Kasumi-1 (cell line): ENCODE data around the gene PES1.
"Not testable (repeated sequence)": the region's sequence is repeated elsewhere in the genome, so short reads cannot be mapped to it uniquely, and the experiment has no call there.

Experiments
- DNase-seq, 2 experiments: peaks; one replicate each; lab custom pipeline; 2025; lab: John Stamatoyannopoulos, UW

The PES1 gene

DNA sequence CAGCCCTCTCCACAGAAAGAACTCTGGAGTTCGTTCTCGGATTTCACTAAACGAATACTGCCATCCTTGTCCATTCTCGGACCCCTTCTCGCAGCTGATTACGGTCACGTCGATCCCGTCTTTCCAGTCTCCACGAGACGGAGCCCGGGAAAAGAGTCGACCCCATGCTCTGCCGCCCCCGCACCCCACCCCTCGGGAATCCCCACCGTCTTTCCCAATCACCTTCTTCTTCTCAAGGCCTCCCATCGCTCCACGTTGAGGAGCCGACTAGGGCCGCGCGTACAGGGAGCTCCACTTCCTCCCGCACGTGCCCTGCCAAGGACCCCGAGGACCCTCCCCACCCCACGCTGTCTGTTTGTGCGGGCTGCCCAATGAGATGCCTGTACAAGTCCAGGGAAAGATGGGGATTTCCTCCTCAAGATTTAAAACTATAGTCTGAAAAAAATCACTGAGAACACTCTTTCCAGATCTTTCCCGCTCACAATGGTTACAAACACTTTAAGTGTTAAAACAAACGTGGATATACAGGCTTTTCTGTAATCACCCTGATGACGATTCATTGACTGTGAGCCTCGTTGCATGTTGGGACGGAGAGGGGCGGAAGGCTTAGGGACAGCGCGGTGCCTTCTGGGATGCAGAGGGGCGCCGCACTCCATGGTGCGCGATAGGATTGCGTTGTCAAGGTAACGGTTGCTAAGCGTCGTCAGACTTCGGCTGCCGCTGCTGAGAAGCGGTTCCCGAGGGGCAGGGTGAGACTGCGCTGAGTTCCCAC is at the start of gene PES1:
Gene PES1, minus strand, starts transcription at position 323 of the 772 bp plus-strand sequence. Its CDS starts 77 bp downstream, at position 246.
- DNase-seq = peak; percentile 97

GRCh38 chr22:30640839-30641430 is 49.2 kb upstream of the PES1 start:
- no peak for DNase-seq

DNA sequence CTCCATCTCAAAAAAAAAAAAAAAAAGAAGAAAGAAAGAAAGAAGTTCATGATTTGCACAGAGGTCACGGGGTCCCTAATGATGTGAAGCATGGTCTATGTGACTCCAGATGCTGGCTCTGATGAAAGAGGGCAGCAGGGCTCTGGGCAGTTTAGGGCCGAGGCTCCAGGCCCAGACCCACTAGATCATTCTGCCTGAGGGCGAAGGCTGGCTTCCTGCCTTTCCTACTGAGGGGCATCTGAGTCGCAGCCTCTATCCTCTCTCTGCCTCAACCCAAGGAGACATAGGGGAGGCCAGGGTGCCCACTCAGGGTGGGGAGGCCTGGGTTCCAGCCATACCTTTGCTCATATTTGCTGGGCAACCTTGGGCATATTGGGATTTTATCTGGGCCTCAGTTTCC is 48.7 kb upstream of the PES1 start:
- DNase-seq = no peak

- no peak for DNase-seq
These were observed 46.0 kb upstream of the PES1 start for GRCh38 chr22:30637701-30638114.

DNA sequence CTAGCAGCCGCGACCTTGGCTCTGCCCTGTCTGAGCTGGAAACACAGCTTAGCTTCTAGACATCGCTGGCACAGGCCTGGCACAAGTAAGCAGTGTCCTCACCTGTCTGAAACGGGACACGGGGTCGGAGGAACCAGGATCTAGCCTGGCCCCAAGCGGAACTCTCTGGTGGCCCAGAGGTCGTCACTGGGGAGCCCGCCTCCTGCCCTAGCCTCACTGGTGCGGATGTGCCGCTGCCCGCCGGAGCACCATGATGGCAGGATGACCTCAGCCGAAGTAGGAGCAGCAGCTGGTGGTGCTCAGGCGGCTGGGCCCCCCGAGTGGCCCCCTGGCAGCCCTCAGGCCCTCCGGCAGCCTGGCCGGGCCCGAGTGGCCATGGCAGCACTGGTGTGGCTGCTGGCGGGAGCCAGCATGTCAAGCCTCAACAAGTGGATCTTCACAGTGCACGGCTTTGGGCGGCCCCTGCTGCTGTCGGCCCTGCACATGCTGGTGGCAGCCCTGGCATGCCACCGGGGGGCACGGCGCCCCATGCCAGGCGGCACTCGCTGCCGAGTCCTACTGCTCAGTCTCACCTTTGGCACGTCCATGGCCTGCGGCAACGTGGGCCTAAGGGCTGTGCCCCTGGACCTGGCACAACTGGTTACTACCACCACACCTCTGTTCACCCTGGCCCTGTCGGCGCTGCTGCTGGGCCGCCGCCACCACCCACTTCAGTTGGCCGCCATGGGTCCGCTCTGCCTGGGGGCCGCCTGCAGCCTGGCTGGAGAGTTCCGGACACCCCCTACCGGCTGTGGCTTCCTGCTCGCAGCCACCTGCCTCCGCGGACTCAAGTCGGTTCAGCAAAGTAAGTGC is 44.7 kb upstream of the PES1 start:
- no peak for DNase-seq

- DNase-seq = peak; percentile 57 to 65
These were observed 43.8 kb upstream of the PES1 start, which contains the start of gene SLC35E4 for GRCh38 chr22:30635273-30636225. Gene SLC35E4 (plus strand): TSS chr22:30635781. CDS start chr22:30636451, 670 bp downstream.

- peak; percentile 78 to 79 for DNase-seq
These were observed 42.9 kb upstream of the PES1 start for GRCh38 chr22:30634471-30635233.

DNA sequence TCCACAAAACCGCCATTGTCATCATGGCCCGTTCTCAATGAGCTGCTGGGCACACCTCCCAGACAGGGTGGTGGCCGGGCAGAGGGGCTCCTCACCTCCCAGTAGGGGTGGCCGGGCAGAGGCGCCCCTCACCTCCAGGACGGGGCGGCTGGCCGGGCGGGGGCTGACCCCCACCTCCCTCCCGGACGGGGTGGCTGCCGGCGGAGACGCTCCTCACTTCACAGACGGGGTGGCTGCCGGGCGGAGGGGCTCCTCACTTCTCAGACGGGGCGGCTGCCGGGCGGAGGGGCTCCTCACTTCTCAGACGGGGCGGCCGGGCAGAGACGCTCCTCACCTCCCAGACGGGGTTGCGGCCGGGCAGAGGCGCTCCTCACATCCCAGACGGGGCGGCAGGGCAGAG is 39.8 kb upstream of the PES1 start:
- DNase-seq = not testable (repeated sequence)

DNA sequence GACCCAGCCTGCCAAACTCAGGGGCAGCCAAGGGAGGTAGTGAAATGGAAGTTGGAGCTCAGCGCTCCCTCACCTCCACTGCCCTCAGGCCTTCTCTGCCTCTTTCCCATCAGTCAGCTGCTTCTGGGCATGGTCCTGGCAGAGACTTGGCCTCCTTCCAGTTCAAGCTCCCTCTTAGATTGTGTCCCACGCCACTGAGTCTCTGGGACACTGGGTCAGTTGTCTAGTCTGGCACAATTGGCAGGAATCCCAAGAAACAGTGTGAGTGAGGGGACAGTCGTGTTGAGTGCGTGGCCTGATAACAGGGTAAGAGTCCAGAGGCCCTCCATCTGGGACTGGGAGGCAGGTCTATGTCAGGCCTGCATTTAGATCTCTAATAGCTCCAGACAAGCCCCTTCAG is 36.8 kb upstream of the PES1 start:
- no peak for DNase-seq

GRCh38 chr22:30627471-30627870 is 35.8 kb upstream of the PES1 start:
- no peak for DNase-seq

DNA sequence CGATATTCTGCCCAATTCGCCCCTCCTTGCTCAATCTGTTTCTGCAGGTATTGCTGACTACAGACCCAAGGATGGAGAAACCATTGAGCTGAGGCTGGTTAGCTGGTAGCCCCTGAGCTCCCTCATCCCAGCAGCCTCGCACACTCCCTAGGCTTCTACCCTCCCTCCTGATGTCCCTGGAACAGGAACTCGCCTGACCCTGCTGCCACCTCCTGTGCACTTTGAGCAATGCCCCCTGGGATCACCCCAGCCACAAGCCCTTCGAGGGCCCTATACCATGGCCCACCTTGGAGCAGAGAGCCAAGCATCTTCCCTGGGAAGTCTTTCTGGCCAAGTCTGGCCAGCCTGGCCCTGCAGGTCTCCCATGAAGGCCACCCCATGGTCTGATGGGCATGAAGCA is 34.7 kb upstream of the PES1 start:
- no peak for DNase-seq

- not testable (repeated sequence) for DNase-seq
These were observed 28.2 kb upstream of the PES1 start for GRCh38 chr22:30619909-30620308.

DNA sequence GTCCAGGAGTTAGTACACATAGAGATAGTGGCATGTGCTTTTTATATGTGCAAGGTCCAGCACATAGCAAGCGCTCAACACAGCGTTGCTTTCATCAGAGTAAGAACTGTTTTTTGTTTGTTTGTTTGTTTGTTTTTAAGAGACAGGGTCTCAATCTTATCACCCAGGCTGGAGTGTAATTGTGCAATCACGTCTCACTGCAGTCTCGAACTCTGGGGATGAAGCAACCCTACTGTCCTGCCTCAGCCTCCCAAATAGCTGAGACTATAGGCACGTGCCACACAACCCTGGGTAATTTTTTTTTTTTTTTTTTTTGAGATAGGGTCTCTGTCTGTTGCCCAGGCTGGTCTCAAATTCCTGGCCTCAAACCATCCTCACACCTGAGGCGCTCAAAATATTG is 26.1 kb upstream of the PES1 start:
- DNase-seq = no peak

GRCh38 chr22:30615543-30615954 is 23.8 kb upstream of the PES1 start:
- no peak for DNase-seq

GRCh38 chr22:30614879-30615278 is 23.2 kb upstream of the PES1 start:
- no peak for DNase-seq

- no peak for DNase-seq
These were observed 22.6 kb upstream of the PES1 start for GRCh38 chr22:30614268-30614667.

DNA sequence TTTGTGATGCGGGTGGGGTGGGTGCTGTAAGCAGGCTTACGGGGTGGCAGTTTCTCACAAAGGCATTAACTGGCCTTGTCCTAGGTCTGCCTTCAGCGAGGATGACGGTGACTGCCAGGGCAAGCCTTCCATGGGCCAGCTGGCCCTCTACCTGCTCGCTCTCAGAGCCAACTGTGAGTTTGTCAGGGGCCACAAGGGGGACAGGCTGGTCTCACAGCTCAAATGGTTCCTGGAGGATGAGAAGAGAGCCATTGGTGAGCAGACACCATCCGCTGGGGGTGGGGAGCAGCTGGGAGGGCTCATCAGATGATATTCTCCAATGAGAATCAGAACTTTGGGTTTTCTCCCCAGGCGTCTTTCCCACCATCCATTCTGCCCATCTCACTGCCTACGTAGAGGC is 21.1 kb upstream of the PES1 start:
- DNase-seq = no peak

DNA sequence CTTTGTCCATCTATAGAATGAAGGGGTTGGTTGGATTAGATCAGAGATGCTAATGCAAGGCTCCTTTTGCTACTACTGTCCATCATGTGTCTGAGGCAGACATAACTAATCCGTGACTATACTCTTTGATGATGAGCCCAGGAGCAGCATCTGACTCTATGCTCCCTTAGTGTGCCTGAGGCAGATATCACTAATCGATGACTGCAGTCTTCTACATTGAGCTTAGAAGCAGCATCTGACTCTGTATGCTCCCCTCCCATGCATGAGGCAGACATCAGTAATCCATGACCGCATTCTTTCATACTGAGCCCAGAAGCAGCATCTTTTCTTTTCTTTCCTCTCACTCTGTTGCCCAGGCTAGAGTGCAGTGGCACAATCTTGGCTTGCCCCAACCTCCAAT is 19.5 kb upstream of the PES1 start:
- DNase-seq = no peak

- DNase-seq = no peak
These were observed 18.6 kb upstream of the PES1 start for GRCh38 chr22:30610299-30610698.
